Heart left ventricle (tissue), 13 donors: Measurements from ENCODE around the gene MYO7B.

Experiments
- POLR2A ChIP-seq, 2 donors: fragments of 450-650 bp; IDR thresholded peaks; one replicate each; pipeline ENCODE4 v1.6.1; 2017; ENCODE audit warnings: antibody characterized with exemption in 2 of 2, mild to moderate bottlenecking in 2 of 2, moderate library complexity in 2 of 2
- TF ChIP-seq, protein P1 (sequence below), 12 donors: fragments of 200-600 bp; sonication (generic) in 4 of 12; IDR thresholded peaks; one replicate each; pipeline versions ENCODE4 v1.5.0 to v1.8.0; 2018 to 2022; ENCODE audit warnings: antibody characterized with exemption in 12 of 12, mild to moderate bottlenecking in 5 of 12
- donor health status: ischemic (EF 13 %, LVEDD 7.1; RV severe dilation, severe dysfunction).
- donor health status: DM: no; HTN: yes; CAD: no.
- donor health status: DM: no; HTN: no; CAD: no.
- donor health status: ischemic (EF 25% LVEDD 6.9; RV normal size, moderate dysfunction).
- donor health status: ischemic (EF 25% LVEDD 5.7; RV mildly dilated, moderate dysfunction).
- donor health status: ischemic (EF 35%, LVEDD 5.7; RV mildly dilated, moderate dysfunction).
- donor health status: nonischemic (EF 11% LVEDD 7.7; RV severe dilation, severe dysfunction).
- donor health status: DM: yes; HTN: yes; CAD: no.
- donor health status: PGD.
- donor health status: ischemic (EF 29% LVEDD 5.4; RV normal size, mild dysfunction).
- donor health status: nonischemic (EF 23%, LVEDD 6.1; RV moderate dilation, normal function).

DNA sequence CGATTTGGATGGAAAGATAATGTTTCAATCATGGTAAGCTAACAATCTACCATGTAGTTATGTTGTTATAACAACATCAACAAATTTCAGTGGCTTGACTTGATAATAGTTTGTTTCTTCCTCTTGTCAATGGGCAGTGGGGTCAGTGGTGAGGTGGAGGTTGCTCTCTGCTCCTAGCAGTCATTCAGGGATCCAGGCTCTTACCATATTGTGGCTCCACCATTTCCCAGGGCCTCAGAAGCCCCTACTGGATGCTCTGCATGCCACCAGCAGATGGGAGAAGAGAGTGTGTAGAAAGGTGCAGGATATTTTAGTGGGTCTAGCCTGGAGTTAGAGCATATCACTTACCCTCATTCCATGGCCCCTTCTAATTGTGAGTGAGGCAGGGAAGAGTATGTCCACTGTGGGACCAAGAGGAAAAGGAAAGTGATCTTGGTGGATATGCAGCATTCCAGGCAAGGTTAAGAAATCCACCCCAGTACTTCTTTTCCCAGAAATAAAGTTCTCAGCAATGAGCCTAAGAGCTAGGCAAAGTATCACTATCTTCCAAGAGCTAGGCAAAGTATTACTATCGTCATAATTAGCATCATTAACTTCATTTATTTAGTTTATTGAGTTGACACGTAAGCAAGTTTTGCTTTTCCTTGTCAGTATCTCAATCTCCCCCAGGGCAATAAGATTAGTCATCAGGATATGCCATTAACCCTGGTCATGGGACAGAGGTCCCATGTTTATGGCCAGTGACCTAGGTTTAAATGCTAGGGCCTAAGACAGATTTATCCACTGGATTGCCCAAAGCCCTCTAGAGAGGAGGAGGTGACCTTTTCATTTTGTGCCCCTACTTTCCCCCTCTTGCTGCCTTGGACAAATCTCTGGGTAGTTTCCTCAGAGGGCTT is 5.0 kb upstream of the MYO7B start:
- TF ChIP-seq, protein P1, sequence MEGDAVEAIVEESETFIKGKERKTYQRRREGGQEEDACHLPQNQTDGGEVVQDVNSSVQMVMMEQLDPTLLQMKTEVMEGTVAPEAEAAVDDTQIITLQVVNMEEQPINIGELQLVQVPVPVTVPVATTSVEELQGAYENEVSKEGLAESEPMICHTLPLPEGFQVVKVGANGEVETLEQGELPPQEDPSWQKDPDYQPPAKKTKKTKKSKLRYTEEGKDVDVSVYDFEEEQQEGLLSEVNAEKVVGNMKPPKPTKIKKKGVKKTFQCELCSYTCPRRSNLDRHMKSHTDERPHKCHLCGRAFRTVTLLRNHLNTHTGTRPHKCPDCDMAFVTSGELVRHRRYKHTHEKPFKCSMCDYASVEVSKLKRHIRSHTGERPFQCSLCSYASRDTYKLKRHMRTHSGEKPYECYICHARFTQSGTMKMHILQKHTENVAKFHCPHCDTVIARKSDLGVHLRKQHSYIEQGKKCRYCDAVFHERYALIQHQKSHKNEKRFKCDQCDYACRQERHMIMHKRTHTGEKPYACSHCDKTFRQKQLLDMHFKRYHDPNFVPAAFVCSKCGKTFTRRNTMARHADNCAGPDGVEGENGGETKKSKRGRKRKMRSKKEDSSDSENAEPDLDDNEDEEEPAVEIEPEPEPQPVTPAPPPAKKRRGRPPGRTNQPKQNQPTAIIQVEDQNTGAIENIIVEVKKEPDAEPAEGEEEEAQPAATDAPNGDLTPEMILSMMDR (IDR thresholded peaks at IDR 0.05): no peak
- no peak for TF ChIP-seq POLR2A (IDR thresholded peaks at IDR 0.05)
